Breast epithelium (tissue), 3 donors: ENCODE data around the gene UBAP1L.

Source experiments
- CTCF ChIP-seq, 3 donors: fragments of 450-650 bp; IDR thresholded peaks; one replicate each; pipeline ENCODE4 v1.5.1; 2016 to 2017; ENCODE audit warnings: antibody characterized with exemption in 3 of 3, mild to moderate bottlenecking in 3 of 3, moderate library complexity in 3 of 3
- POLR2A ChIP-seq: fragments of 450-650 bp; IDR thresholded peaks from one replicate; pipeline ENCODE4 v1.6.1; 2016; ENCODE audit warnings: antibody characterized with exemption, mild to moderate bottlenecking, moderate library complexity
- POLR2AphosphoS5 ChIP-seq, 3 donors: sonication (generic); formaldehyde crosslinking; IDR thresholded peaks; one replicate each; pipeline ENCODE4 v1.6.1; 2017; ENCODE audit warnings: antibody characterized with exemption in 3 of 3

DNA sequence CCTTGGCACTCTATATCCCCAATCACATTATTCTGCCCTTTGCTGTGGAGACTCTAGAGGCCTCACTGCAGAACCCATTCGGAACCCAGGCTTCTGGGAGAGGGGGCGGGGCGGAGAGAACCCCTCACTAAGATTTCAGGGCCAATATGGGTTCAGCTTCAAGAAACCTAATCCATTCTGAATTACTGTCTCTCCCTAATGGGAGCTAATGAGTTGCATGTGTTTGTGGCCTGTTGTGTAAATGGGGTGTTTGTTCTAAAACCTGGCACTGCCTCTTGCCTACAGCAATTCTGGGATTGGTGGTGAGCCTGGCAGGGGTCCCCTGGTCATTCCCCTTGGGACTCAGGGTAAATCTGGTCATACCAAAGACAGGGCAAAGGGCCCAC is 46.6 kb downstream of the UBAP1L start:
- no peak for TF ChIP-seq CTCF (IDR thresholded peaks at IDR 0.05)
- no peak for TF ChIP-seq POLR2A
- TF ChIP-seq POLR2AphosphoS5 (IDR thresholded peaks at IDR 0.05) = no peak
